Measurements from ENCODE around the gene HABP4.

- TF ChIP-seq EZH2 (IDR thresholded peaks at IDR 0.05; ENCODE audit: borderline replicate concordance, low read length) (no peak), CTCF (IDR thresholded peaks at IDR 0.05; ENCODE audit: low read length) (no peak)
These were observed 35.3 kb downstream of the HABP4 start for GRCh38 chr9:96485280-96485679.
